ACC112 (cell line): ENCODE data around the gene NEBL.

Source experiments
- H2AFZ ChIP-seq: fragments of 200-600 bp; sonication (generic); one replicate; pipeline ENCODE4 v1.6.0; 2017; ENCODE audit warnings: antibody characterized with exemption, low read length; ENCODE audit not compliant: unreplicated experiment
- H3K27ac ChIP-seq: fragments of 200-600 bp; sonication (generic); 2 replicates; pipeline ENCODE4 v1.5.1; 2014; ENCODE audit warnings: low read depth, mild to moderate bottlenecking, antibody characterized with exemption, low read length, moderate library complexity
- H3K27me3 ChIP-seq: fragments of 200-600 bp; sonication (generic); 2 replicates; pipeline ENCODE4 v1.6.1; 2014; ENCODE audit warnings: mild to moderate bottlenecking, antibody characterized with exemption, low read length, moderate library complexity, mixed read lengths; ENCODE audit not compliant: insufficient read depth
- H3K36me3 ChIP-seq: fragments of 200-600 bp; sonication (generic); 2 replicates; pipeline ENCODE4 v1.6.1; 2016; ENCODE audit warnings: mild to moderate bottlenecking, antibody characterized with exemption, low read length, moderate library complexity, mixed read lengths; ENCODE audit not compliant: insufficient read depth
- H3K4me1 ChIP-seq: fragments of 200-600 bp; sonication (generic); one replicate; pipeline ENCODE4 v1.6.1; 2016; ENCODE audit warnings: low read length, mixed read lengths; ENCODE audit not compliant: insufficient read depth, unreplicated experiment, control insufficient read depth
- H3K4me3 ChIP-seq: fragments of 200-600 bp; sonication (generic); 2 replicates; pipeline ENCODE4 v1.5.1; 2014; ENCODE audit warnings: mild to moderate bottlenecking, low read depth, low read length
- H3K79me2 ChIP-seq: fragments of 200-600 bp; sonication (generic); one replicate; pipeline ENCODE4 v1.6.0; 2016; ENCODE audit warnings: low read length; ENCODE audit not compliant: control insufficient read depth, unreplicated experiment, insufficient read depth

Gene NEBL

DNA sequence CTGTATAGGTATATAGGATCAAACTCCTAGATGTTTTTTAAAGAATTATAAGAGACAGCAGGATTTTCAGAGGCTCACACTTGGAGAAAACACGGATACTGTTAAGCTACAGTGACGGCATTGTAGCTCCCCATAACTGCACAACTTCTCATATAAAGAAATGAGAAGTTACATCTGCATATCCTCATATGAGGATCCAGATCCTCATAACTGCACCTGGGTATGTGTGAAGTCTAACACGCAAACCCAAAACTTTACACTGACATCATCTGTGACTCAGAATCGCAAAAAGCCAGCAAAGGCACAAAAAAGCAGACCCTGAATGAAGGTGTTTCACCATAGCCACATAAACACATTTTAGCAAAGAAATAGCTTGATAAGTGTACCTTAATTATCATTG is 34.1 kb downstream of the NEBL start:
- H3K27ac ChIP-seq: no peak overlapping the region

DNA sequence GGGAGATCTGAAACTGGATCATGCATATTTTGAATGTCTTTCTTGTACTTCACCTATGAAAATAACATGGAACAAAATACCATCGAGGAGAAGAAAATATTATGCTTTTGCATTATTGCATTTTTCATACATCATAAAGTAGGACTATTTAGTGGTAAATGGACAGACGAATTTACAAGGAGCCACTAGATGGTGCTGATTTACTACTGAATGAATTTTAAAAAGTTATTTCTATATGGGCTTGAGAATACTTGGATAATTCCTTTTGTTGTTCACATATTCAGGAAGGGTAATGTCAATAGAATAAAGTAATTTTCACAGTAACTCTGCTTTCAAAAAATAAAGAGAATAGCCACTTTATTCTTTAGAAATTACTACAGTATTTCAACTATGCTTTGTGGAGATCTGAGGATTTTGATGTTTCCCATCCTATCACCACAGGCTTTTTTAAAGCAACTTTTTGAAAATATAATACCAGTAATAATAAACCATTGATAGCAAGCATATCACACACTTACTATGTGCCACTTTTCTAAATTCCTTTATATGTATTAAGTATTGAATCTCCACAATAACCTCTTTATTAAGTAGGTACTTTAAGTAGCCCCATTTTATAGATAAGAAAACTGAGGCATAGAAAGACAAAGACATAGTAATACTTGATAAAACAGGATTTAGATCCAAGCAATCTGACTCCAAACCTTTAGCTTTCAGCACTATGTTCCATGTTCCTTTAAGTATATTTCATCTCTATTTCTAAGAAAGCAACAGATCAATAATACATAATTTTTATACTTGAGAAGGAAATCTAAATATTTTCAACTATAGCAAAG is 38.6 kb downstream of the NEBL start:
- no peaks in the 10 kb centered on the region for H3K36me3 ChIP-seq
- no peaks in the 10 kb centered on the region for H3K27me3 ChIP-seq
- H3K27ac ChIP-seq: no peak overlapping the region
- no peak overlapping the region for H2AFZ ChIP-seq
- H3K4me3 ChIP-seq: no peak overlapping the region
- H3K4me1 ChIP-seq: no peaks in the 10 kb centered on the region
- H3K79me2 ChIP-seq: no peaks in the 10 kb centered on the region

More for the DNA sequence above, 34.1 kb downstream of the NEBL start:
- Histone ChIP-seq H2AFZ (no peak overlapping the region), H3K4me3 (no peak overlapping the region), H3K36me3 (no peaks in the 10 kb centered on the region), H3K79me2 (no peaks in the 10 kb centered on the region), H3K4me1 (no peaks in the 10 kb centered on the region), H3K27me3 (no peaks in the 10 kb centered on the region)

DNA sequence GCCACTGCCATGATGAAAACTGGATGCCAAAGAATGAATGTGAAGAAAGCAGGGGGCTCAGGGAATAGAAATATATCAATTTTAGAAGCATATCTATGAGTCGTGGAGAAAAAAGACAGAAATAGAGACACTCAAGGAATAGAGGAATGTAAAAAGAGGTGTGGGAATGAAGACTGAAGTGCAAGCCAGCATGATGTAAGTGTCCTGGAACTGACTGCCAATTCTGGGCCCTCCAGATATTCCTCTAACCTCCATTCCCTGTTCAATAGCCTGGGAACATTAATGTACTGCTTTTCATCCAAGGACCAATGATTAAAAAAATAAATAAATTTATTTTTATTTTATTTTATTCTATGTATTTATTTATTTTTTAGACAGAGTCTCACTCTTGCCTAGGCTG is 40.6 kb downstream of the NEBL start:
- H3K4me3 ChIP-seq: no peak overlapping the region
- no peaks in the 10 kb centered on the region for H3K79me2 ChIP-seq
- H3K36me3 ChIP-seq: no peaks in the 10 kb centered on the region
- H3K4me1 ChIP-seq: no peaks in the 10 kb centered on the region
- no peak overlapping the region for H3K27ac ChIP-seq
- no peaks in the 10 kb centered on the region for H3K27me3 ChIP-seq
- H2AFZ ChIP-seq: no peak overlapping the region

DNA sequence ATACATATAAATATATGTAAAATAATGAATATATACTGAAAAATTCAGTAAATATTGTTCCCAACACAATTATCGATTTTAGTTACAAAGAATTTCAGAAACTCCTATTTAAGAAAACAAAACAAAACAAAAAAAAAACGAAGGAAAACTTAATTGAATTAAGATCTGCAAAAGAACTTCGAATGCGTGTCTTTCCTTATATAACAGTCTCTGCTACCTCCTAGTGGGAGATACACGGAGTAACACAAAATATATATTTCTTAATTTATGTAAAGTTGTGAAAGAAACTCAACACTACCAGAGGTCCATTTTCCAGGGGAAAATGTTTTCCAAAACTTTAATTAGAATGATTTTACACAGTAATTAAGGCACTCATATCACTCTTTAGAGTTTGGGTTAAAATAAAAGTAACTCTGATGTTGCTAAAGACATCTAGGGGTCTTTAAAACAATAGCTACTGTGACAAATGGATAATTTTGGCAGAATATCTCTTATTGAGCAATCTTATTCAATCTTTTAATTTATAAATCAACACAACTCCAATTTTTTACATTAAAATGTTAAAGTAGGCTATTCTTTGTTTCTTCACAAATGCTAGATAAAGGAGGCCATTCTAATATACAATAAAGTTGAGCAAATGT is 41.6 kb downstream of the NEBL start:
- Histone ChIP-seq H3K27ac (no peak overlapping the region), H3K27me3 (no peaks in the 10 kb centered on the region), H2AFZ (no peak overlapping the region)

DNA sequence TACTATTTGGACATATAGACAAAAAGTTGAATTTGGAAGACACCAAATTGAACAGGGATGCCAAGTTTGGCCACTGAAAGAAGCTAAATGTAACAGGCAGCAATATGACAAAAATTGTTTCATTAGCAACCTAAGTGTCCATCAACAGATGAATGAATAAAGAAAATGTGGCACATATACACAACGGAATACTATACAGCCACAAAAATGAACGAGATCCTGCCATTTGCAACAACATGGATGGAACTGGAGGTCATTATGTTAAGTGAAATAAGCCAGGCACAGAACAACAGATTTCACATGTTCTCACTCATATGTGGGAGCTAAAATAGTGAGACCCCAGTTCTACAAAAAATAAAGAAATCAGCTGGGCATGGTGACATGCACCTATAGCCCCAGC is 43.8 kb downstream of the NEBL start:
- no peak overlapping the region for H3K4me3 ChIP-seq
- no peak overlapping the region for H2AFZ ChIP-seq
- no peak overlapping the region for H3K27ac ChIP-seq

More for the DNA sequence above, 41.6 kb downstream of the NEBL start:
- no peaks in the 10 kb centered on the region for H3K36me3 ChIP-seq
- H3K79me2 ChIP-seq: no peaks in the 10 kb centered on the region
- no peaks in the 10 kb centered on the region for H3K4me1 ChIP-seq
- no peak overlapping the region for H3K4me3 ChIP-seq

DNA sequence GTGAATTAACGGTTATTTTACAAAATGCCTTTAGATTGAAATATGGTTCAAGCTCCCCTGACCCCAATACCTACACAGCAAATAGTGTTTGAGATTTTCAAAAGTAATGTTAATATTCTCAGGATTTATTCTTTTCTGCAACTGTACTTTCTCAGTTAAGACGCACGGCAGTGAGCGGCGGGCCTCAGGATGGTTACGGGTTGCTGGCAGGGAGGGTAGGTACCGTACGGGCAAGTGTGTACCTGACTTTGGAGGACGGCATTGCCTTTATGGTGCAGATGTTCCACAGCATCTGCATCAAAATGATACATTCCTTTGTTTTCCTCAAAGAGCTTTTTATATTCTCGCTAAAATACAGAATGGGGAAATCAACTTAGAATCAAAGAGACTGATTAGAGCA is 44.8 kb downstream of the NEBL start:
- H2AFZ ChIP-seq: no peak overlapping the region
- no peaks in the 10 kb centered on the region for H3K4me1 ChIP-seq
- H3K36me3 ChIP-seq: no peaks in the 10 kb centered on the region
- no peaks in the 10 kb centered on the region for H3K79me2 ChIP-seq
- no peak overlapping the region for H3K27ac ChIP-seq
- no peaks in the 10 kb centered on the region for H3K27me3 ChIP-seq
- no peak overlapping the region for H3K4me3 ChIP-seq

More for the DNA sequence above, 43.8 kb downstream of the NEBL start:
- Histone ChIP-seq H3K27me3 (no peaks in the 10 kb centered on the region), H3K4me1 (no peaks in the 10 kb centered on the region), H3K36me3 (no peaks in the 10 kb centered on the region), H3K79me2 (no peaks in the 10 kb centered on the region)

DNA sequence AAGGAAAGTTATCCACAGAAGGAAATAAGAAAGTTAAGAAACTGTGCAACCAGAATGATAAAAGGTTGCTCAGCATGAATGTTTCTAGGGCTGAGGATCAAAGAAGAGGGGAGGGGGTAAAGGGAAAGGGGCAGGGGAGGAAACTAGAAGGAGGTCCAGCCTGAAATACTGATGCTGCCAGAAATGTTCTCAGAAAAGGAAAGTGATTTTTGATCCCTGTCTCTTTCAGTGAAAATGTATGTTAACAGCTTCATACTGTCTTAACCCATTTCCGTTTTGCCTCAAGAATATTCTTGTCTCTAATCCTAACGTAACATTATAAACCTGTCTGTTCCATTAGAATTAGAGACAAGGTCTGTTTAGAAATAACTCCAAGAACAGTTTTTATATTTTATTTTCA is 49.6 kb downstream of the NEBL start:
- H2AFZ ChIP-seq: no peak overlapping the region

DNA sequence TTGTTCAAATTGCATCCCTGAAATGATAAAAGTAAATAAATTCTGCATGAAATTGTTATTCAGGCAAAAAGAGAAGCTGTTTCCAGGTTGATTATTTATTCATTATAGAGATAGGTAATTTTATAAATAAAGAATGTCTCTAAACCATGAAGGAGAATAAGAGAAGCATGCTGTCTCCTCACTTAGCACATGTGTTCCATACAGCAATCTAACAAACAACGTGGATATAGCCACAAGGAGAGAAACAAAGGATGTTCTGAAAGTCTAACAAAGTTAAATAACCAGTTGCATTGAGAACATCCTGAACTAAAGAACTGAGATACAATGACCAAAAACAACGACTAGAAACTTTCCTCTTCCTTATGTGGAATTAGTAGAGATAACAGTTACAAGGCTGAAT is 50.8 kb downstream of the NEBL start:
- Histone ChIP-seq H3K79me2 (no peaks in the 10 kb centered on the region), H3K27me3 (no peaks in the 10 kb centered on the region), H2AFZ (no peak overlapping the region), H3K36me3 (no peaks in the 10 kb centered on the region), H3K4me1 (no peaks in the 10 kb centered on the region), H3K27ac (no peak overlapping the region), H3K4me3 (no peak overlapping the region)

More for the DNA sequence above, 49.6 kb downstream of the NEBL start:
- no peaks in the 10 kb centered on the region for H3K79me2 ChIP-seq
- H3K36me3 ChIP-seq: no peaks in the 10 kb centered on the region
- H3K27me3 ChIP-seq: no peaks in the 10 kb centered on the region
- no peaks in the 10 kb centered on the region for H3K4me1 ChIP-seq
- H3K27ac ChIP-seq: no peak overlapping the region
- no peak overlapping the region for H3K4me3 ChIP-seq

DNA sequence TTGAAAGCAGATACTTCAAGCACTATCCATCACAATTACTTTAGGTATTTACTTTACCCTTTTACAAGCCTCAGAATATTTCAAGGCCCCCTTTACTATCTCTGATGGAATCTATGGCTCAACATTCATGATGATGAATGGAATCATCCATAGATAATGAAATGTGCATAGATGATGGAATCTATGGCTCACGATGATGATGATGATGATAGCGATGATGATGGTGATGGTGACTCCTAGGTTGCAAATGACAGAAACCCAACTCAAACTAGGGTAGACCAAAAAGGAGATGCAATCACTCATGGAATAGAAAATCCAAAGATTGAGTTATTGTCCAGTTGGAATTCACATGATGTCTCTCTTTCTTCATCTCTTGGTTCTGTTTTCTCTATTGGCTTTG is 55.7 kb downstream of the NEBL start:
- no peaks in the 10 kb centered on the region for H3K4me1 ChIP-seq
- H2AFZ ChIP-seq: no peak overlapping the region
- H3K79me2 ChIP-seq: no peaks in the 10 kb centered on the region
- H3K36me3 ChIP-seq: no peaks in the 10 kb centered on the region
- no peaks in the 10 kb centered on the region for H3K27me3 ChIP-seq
- no peak overlapping the region for H3K4me3 ChIP-seq
- H3K27ac ChIP-seq: no peak overlapping the region

DNA sequence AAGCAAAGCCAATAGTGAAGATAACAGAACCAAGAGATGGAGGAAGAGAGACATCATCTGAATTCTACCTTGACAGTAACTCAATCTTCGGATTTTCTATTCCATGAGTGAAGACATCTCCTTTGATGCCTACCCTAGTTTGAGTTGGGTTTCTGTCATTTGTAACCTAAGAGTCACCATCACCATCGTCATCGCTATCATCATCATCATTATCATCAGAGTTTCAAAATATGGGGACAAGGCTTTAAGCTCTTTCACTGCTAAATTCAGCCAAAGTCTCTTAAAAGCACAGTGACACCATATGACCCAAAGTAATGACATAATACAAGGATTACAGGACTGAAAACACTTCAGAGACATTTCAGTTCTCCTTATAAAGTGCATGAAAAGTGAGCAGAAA is 57.2 kb downstream of the NEBL start:
- Histone ChIP-seq H2AFZ (no peak overlapping the region), H3K27me3 (no peaks in the 10 kb centered on the region), H3K36me3 (no peaks in the 10 kb centered on the region)

DNA sequence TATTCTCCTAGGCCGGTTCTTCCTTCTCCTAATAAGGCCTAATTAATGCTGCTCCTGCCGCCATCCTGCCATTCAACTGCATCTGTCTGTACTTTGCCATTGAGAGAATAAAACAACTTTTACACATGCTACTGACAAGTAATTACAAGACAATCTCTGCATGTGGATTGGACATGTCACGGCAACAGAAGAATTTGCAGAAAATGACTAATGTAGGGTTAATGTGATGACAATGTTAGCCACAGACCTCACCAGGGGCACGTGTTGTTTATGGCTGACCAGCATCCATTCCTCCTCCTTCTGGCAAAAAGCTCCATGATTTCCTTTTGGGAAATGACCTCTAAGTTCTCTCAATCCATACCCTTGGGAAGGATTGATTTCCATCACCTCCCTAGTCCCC is 58.0 kb downstream of the NEBL start:
- no peak overlapping the region for H3K27ac ChIP-seq
- no peaks in the 10 kb centered on the region for H3K27me3 ChIP-seq
- H3K4me1 ChIP-seq: no peaks in the 10 kb centered on the region
- no peak overlapping the region for H3K4me3 ChIP-seq
- no peaks in the 10 kb centered on the region for H3K79me2 ChIP-seq
- H2AFZ ChIP-seq: no peak overlapping the region
- H3K36me3 ChIP-seq: no peaks in the 10 kb centered on the region

More for the DNA sequence above, 57.2 kb downstream of the NEBL start:
- Histone ChIP-seq H3K4me3 (no peak overlapping the region), H3K27ac (no peak overlapping the region), H3K79me2 (no peaks in the 10 kb centered on the region), H3K4me1 (no peaks in the 10 kb centered on the region)
